Stimulated activated CD8-positive, alpha-beta memory T cell treated with anti-CD3 and anti-CD28 coated beads, Interleukin-12 subunit alpha, Interleukin-12 subunit beta, amount 100 ng/mL, for 4 hours (primary cell): ENCODE measurements around the gene TNFAIP8L2.

ENCODE experiments used
- DNase-seq: peaks from one replicate; pipeline ENCODE4 v3.0.0-alpha.2; 2020; ENCODE audit warnings: low read depth

Gene TNFAIP8L2

DNA sequence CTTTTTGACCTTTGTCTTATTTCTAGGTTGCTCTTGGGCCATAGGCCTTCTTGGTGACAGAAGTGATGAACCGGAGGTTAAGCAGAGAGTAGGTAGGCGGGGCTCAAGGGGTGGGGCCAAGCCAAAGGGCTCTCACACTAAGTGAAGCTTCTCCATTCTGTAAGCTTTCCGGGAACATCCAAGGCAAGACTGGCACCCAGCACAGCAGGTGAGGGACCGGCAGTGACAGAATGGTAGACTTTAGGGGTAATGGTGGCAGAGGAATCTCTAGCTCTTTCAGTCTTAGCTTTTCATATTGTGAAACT is at the start of gene TNFAIP8L2:
TNFAIP8L2 (plus strand) TSS at position 135 of the 305 bp plus-strand sequence. CDS start 2,049 bp downstream, outside the sequence.
- DNase-seq, result peak; percentile 48

DNA sequence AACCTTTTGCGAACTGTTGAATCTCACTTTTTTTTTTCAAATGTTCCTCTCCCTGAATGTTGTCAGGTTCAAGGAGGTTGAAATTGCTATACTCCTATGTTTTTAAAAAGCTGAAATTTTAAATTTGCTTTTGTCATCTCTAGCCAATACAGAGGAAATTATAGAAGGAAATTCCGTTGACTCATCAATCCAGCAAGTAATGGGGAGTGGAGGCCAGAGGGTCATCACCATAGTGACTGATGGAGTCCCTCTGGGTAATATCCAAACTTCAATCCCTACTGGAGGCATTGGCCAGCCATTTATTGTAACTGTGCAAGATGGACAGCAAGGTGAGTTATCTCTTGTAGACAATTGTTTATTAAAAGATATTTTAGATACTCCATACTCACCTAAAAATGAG is 49.6 kb upstream of the TNFAIP8L2 start:
- DNase-seq, result no peak

DNA sequence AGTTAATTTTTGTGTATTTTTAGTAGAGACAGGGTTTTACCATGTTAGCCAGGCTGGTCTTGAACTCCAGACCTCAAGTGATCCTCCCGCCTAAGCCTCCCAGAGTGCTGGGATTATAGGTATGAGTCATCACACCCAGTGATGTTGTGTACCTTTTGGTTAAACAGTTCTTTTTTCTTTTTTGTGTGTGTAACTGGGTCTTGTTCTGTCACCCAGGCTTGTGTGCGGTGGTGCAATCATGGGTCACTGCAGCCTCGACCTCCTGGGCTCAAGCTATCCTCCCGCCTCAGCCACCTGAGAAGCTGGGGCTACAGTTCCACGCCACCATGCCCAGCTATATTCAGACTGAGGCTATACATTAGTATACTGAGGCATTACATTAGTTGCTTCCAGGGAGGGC is 48.1 kb upstream of the TNFAIP8L2 start:
- DNase-seq, result no peak

DNA sequence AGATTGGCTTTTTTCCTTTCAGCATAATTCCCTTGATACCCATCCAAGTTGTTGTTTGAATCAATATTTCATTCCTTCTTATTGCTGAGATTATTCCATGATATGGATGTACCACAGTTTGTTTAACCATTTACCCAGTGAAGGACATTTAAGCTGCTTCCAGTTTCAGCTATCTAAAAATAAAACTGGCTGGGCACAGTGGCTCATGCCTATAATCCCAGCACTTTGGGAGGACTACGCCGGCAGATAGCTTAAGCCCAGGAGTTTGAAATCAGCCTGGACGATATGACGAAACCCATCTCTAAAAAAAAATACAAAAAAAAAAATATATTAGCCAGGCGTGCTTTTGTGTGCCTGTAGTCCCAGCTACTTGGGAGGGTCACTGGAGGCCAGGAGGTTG is 42.6 kb upstream of the TNFAIP8L2 start:
- DNase-seq, result no peak

DNA sequence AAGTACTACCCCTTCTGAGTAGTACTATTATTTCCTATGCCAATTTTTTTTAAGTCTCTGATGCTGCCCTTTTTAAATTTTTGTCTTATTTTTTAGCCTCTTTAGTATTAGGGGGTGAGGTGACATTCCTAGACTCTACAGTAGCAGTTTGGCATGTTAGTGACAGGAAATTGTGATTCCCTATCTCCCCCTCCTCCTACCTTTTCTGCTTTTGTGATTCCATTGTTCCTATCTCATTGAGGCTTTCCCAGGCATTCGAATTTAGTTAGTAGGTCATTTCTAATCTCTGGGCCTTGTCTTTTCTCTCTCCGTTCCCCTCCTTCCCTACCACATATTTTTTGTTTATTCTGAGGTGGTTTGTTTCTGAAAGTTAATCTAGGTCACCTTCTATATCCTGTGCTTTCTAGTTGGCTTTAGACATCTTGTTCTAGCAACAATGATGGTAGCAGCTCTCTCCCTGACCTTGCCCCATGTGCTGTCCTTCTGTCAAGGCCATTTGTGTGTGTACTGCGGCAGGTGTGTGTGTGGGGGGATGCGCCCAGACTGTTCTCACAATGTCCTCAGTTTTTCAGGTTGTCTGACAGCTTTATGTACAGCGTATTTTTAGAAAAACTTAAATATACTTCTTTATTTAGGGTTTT is 31.6 kb upstream of the TNFAIP8L2 start:
- no peak for DNase-seq

DNA sequence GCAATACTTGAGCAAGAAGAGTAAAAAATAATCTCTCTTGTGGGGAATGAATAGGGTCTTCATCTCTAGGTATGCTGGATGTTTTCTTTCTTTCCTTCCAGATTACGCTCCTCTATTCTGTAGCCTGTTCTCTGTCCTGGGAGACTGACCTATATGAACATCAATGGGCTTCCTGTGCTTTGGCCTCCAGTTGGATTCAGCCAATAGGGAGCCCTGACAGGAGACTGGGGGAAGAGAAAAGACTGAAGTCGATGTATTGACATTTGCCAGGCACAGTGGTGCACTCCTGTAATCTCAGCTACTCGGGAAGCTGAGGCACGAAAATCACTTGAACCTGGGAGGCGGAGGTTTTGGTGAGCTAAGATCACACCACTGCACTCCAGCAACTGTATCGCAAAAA is 27.6 kb upstream of the TNFAIP8L2 start:
- DNase-seq, result no peak

DNA sequence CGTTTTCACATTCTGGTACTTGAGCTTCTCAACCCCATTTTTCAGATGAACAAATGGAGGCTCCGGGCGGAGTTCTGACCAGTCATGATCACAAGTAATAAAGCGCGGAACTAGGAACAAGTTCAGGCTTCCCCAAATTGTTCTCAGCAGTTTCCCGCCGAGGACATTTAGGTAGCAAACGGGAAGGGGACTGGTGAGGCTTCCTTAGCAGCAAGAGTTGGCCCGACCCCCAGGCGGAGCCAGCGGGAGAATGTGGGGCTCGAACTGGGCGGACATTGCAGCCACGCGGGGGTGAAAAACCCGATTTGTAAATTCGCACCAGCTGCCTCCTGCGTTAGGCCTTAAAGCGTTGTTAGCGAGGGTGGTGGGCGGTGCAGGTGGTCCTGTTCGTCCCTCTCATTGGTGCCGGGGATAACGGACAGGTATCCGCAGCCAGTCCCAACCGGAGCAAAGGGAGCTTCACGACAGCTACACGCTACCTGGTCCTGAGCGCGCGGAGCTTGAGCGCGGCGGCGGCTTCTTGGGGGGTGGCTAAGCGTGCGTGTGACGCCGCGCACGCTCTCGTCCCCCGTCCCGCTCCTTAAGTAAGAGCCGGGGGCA is 25.4 kb upstream of the TNFAIP8L2 start:
- DNase-seq, result peak; percentile 59

DNA sequence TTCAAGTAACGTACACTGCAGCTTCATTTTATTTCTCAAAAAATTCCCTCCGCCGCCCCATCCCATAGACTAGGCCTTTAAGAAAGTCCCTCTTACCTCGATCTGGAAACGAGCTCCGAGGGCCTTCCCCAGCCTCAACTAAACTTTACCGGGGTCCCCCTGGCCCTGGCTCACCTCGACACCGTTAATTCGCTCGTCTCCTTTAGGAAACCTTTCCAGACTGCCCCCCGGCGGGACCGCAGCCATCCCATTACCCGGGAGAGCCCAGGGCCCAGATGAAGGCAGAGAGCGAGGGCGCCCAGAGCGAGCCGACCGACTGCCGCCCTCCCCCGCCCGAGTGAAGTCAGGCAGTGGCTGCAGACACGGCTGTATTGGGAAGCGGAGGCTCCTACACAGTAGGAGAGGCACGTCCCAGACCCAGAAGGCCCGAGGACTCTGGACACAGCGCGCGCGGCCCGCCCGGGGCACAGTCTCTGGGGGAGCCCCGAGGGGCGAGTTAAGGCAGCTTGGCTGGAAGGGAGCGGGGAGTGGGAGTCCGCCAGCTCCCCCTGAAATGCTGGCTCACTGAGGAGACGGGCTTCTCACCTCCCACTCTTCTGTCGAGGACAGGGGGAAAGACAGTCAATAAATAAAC is 24.6 kb upstream of the TNFAIP8L2 start:
- DNase-seq, result no peak

DNA sequence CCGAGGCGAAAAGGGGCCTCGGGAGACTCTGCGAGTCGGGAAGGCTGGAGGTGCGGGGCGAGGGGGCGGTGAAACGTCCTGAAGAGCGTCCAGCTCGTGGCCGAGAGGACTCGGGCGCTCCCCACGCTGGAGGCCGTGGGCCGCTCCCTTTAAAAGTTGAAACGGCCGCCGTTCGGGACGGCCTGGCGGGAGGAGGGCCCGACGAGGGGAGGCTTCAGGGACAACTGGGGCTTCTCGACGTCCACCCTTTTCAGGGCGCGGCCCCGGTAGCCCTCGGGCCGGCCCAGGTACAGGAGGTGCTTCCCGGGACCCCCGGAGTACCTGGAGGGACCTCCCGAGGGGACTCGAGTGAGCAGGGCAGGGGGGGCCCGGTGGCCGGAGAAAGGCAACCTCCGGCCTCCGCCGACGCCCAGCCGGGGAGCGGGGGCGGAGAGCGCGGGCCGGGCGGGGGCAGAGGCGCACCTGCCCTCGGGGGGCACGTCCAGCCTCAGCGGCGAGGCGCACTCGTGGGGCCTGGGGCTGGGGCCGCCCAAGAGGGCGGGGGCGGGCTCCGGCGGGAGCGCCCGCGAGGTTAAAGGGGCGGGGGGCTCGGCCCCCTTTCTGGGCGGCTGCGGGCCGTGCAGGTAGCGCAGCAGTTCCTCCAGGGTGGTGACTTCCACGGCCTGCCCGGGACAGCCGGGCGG is 24.0 kb upstream of the TNFAIP8L2 start:
- no peak for DNase-seq

DNA sequence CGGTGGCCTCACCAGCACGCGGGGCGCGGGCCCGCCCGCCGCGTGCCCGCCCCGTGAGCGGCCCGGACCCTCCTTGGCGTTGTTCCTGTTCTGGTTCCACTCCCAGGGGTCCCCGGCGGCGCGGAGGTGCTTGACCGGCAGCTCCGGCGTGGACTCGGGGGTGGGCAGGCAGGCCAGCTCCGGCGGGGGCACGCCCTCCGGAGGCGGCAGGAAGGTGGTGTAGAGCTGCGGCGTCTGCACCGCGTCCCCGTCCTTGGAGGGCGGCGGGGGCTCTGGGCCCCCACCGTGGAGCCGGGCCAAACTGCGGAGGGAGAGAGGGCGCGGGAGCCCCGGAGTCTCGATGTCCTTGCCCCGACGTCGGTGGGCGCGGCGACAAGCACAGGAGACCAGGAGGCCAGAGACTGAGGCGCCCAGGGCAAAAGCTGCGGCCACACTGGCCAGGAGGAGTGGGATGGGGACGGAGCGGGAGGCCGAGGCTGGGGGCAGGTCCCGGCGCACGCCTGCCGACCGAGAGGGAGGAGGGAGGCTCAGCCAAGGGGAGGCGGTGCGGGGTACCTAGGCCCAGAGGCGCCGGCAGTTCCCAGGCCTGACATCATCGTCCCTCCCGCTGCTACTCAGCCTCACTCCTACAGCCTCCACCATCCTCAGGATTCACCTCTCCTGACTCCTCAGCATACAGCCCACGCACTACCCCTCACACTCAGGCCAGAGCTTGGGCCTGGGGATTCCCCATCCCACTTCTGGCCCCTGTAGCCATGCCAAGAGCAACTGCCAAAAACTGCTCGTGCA is 23.2 kb upstream of the TNFAIP8L2 start:
- DNase-seq, result no peak

DNA sequence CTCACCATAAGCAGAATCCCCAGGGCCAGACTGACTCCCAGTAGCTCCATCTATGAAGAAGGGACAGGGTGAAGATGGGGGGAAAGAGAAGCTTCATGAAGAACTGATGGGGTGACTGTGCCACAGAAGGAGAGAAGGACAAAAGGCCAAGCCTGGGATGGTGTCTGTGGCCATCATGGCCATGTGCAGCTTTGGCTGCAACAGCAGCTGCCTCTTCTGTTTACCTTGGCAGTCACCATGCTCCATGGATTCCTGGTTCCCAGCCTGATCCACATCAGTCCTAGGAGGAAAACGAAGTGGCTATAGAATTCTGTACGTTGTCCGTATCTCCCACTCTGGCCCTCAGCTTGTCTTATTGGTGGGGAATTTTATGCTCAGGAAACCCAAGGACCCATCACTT is 22.1 kb upstream of the TNFAIP8L2 start:
- no peak for DNase-seq

DNA sequence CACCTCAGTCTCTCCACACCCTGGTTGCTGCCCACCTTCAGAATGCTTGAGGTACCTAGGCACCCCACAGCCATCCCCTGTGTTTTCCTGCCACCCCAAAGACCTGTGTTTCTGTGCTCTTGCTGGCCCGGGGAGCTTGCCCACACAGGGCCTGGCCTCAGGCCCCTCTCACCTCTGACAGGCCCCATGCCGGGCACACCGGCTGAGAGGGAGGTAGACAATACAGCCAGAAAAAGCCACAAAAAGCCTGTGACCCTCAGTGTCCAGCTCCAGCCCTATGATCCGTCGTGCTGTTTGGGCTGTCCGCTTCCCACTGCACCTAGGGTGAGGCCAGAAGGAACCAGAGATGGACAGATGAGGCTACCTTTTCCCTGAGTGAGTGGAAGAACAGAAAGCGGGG is 21.5 kb upstream of the TNFAIP8L2 start:
- DNase-seq, result no peak

DNA sequence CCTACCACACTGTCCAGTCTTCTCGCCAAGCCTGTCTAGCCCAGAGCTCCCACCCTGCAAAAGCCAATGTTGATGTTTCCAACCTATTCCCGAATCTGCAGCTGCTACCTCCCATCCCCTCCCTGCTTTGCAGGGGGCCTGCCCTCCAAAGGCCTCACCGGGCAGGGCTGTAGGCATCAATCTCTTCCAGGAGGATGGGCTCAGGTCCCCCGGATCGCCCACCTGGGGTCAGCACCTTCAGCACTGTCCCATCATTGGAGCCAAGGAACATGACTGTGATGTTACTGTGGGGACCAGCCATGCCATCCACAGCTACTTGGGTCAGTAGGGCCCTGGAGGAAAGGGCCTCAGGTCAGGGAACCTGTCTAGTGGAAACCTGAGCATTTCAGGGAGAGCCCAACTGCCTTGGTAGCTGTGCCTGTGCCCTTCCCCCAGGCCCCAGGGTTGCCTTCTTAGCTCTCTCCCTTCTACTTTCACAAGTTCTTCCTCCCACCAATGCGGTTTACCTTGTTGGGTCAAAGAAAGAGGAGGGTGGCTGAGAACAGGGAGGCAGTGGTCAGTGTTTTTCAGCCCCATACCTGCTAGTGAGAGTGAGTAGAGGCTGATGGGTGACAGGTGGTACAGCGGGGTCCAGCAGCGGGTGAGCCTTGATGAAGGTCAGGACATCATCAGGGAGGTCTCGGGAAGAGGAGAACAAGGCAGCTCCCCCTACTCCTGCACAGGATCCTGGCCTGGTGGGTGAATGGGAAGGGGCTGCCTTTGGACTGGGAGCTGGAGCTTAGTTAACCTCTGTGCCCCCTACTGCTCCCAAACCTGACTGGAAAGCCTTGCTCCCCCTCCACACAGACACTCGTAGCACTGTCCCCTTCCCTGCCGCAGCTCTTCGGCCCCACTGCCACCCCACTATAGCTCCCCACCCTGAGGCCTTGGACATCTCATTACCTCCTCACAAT is 20.7 kb upstream of the TNFAIP8L2 start:
- no peak for DNase-seq

DNA sequence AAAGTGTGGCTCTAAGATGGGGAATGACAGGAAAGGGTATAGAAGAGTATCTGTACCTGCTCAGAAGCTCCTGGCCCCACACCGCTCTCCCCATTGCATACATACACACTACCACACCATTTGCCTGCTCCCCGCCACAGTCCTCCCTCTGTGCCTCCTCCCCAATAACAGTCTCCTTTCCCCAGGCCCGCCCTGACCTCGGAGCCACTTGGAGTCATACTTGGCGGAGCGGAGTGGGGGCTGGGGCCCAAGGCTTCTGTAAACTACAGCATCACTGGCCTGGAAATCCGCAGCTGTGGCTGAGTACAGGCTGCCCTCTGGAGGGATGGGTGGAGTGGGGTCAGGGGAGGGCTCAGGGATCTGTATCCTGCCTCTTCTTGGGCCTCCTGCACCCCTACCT is 18.7 kb upstream of the TNFAIP8L2 start:
- DNase-seq, result no peak

DNA sequence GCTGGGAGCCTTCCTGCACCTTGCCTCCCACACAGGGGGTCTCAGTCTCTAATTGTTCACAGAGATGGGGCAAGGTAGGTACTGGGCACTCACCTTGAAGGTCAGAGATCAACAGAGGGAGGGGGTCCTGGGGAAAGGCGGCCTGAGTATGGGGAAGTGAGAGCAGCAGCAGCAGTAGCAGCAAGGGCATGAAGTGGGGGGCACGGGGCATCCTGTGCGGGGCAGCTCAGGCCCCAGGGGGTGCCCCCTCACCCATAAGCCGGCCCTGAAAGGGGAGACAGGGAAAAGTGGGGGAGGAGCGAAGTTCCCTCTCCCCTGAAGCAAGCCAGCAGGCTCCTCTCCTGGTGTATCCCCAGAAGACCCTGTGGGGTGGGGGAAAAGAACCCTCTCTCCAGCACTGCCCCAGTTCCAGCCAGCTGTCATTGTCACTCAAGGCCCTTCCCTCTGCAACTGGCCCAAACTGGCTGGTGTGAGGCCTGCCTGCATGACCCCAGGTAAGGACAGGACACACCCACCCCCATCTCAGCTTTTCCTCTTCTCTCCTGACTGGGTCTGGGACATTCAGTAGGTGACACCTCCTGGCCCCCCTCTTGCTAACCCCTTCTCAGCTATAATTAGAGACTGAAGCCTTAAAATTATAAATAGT is 13.9 kb upstream of the TNFAIP8L2 start:
- no peak for DNase-seq

DNA sequence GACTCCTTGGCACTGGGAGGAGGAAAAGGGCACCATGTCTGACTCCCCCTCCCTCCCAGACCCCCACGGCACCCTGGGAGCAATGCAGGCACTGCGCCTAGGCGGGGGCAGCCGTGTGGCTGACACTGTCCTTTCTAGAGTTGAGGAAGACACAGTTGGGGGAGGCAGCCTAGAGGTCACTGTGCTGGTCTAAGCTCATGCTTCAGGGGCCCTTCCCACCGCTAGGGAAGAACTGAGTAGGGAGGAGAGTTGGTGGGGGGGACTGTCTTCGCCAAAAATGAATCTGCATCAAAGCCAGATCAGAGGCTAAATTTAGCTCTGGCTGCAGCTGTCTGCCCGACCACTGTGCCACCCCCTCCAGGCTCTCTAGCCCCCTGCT is 13.4 kb upstream of the TNFAIP8L2 start:
- DNase-seq, result no peak

DNA sequence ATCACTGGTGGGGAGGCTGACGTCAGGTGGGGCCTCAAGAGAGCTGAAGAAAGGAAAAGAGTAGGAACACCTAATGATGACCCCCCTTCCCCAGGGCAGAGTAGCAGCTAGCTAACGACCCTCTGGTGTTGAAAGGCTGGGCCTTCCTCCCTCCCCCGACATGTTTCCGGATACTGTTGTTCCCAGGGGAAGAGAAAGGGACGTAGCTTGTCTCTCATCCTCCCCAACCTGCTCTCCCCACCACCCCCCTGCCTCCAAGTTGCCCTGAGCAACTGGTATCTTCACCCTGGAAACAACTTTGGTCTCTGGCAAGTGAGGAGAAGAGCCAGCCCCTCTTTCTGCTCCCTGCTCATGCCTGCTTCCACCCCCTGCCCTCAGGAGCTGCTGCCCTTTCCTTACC is 12.5 kb upstream of the TNFAIP8L2 start:
- DNase-seq, result no peak

DNA sequence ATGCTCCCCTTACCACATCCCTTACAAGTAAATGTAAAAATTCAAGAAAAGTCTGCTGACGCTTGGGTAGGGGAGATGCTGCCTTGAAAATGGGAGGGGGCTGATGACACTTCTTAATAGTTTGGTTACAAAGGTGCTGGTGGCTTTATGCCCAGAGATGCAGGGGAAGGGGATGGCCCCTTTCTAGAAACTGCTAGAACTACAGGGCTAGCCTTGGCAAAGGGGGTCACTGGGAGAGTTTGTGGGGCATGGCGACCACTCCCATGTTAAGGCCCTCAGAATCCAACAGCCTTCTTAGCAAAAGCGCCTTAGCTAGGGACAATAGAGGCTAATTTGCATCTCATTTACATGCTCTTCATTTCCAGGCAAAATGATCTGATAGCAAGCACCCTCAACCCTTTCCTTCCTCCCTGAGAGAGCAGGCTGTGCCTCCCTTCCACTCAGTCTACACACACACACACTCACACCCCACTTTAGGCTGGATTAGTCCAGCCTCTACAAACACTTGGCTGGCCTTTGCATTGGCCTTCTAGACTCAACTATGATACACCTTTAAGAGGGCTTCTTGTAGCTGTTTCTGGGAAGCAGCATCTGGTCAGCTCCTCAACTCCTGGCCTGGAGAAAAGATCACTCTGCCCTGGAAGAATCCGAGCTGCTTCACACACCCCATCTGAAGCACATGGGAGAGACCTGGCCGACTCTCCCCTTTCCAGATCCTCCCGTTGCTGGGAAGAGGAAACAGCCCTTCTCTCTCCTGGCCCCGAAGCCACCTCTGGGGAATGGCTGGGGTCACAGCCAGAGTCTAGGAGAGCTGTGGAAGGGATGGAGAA is 11.8 kb upstream of the TNFAIP8L2 start:
- no peak for DNase-seq

DNA sequence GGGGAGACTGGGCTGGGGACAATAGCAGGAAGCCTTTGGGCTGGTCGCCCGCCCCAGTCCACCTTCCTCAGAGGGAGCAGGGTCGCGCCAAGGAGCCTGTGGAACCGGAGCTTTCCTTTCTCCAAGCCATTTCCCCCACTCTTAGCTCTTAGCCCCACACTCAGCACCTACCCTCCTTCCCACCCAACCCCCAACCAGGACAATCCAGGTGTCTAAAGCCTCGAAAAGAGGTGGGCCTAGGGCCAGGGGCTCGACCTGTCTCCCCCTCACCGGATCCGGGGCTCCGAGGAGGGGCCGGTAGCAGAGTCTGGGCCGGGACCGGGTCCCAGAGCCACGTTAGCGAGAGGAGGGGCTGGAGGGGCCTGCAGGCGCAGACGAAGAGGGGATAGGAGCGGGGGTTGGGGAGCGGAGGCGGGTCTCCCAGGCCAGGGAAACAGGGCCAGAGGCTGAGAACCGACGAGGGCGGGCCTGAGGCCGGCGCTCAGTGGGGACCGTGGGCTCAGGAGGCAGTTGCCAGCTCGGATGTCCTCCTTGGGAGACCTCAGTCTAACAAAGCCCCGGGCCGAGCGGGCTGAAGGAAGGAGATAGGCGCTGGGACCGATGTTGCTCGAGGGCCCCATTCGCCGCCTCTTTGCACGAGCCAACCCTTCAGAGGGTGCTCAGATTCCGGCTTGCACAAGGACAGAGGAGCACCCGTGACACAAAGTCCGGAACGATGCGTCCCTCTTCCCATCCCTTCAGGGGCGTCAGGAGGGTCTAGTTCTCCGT is 11.0 kb upstream of the TNFAIP8L2 start:
- DNase-seq, result no peak
